T-helper 2 cell treated with Interferon-gamma antibody and Interleukin-4, amounts not matched to agents 5 μg/mL and 100 μg/mL, for 36 hours (primary cell): ENCODE data around the gene FAM149A.

Source experiments
- DNase-seq: peaks from one replicate; pipeline ENCODE4 v3.0.0; 2021; ENCODE audit warnings: low spot score
- H3K27ac Mint-ChIP-seq: one replicate; pipeline ENCODE4 v1.8.0; 2021; ENCODE audit warnings: mild to moderate bottlenecking, mixed read lengths
- H3K27me3 Mint-ChIP-seq: one replicate; pipeline ENCODE4 v1.8.0; 2021; ENCODE audit warnings: low read depth, mixed read lengths
- H3K36me3 Mint-ChIP-seq: one replicate; pipeline ENCODE4 v1.8.0; 2021; ENCODE audit warnings: low read depth, mixed read lengths
- H3K4me1 Mint-ChIP-seq: one replicate; pipeline ENCODE4 v1.8.0; 2021; ENCODE audit warnings: low read depth, mixed read lengths
- H3K4me3 Mint-ChIP-seq: one replicate; pipeline ENCODE4 v1.8.0; 2022; ENCODE audit warnings: mild to moderate bottlenecking, moderate library complexity, mixed read lengths
- H3K9me3 Mint-ChIP-seq: one replicate; pipeline ENCODE4 v1.8.0; 2021; ENCODE audit warnings: mixed read lengths

Gene FAM149A

GRCh38 chr4:186128842-186129241 lies 24.3 kb downstream of the FAM149A start:
- no peak for DNase-seq
- Mint-ChIP-seq H3K27me3 (peaks cover 5% of the 10 kb centered on the region), H3K36me3 (no peaks in the 10 kb centered on the region), H3K9me3 (no peaks in the 10 kb centered on the region), H3K4me3 (no peak overlapping the region), H3K27ac (no peak overlapping the region), H3K4me1 (peaks cover 8% of the 10 kb centered on the region)

- Mint-ChIP-seq H3K27ac (no peak overlapping the region), H3K9me3 (no peaks in the 10 kb centered on the region)
Observed at GRCh38 chr4:186131935-186132334, 27.4 kb downstream of the FAM149A start.

DNA sequence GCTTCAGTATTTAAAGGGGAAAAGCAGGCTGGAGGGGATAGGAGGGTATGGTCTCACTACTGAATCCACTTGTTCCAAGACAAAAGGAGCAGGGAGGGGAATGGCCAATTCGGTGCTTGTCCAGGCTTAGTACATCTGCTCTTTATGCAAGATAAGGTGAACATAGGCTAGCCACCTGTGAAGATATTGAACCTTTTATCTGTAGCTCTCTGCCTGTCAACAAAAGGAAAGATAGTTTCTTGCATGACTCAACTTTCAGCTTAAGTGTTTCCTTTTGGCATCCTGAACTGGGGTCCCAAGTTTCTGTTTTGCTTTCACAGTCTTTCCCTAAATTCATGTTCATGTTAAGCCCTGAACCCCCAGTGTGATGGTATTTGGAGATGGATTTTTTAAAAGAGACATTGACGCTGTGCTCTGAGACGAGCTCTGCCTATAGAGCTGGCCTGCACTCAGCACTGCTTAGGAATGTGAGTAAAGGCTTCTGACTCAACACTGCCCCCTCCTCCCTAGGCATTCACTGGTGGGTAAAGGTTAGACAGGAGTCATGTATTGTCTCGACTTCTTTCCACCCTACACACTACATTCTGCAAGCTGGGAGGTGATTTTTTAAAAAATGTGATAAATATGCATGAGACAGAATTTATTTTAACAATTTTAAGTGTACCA lies 28.2 kb downstream of the FAM149A start:
- H3K27me3 Mint-ChIP-seq: peaks cover 5% of the 10 kb centered on the region
- no peak overlapping the region for H3K4me3 Mint-ChIP-seq
- peaks cover 10% of the 10 kb centered on the region for H3K4me1 Mint-ChIP-seq
- no peaks in the 10 kb centered on the region for H3K9me3 Mint-ChIP-seq
- H3K27ac Mint-ChIP-seq: no peak overlapping the region
- no peaks in the 10 kb centered on the region for H3K36me3 Mint-ChIP-seq
- DNase-seq: no peak

More at GRCh38 chr4:186131935-186132334, 27.4 kb downstream of the FAM149A start:
- Mint-ChIP-seq H3K4me1 (peaks cover 10% of the 10 kb centered on the region), H3K27me3 (peaks cover 5% of the 10 kb centered on the region), H3K4me3 (no peak overlapping the region), H3K36me3 (no peaks in the 10 kb centered on the region)
- no peak for DNase-seq

GRCh38 chr4:186134257-186134656 lies 29.8 kb downstream of the FAM149A start:
- Mint-ChIP-seq H3K9me3 (no peaks in the 10 kb centered on the region), H3K4me1 (peaks cover 10% of the 10 kb centered on the region), H3K36me3 (no peaks in the 10 kb centered on the region), H3K4me3 (peak overlapping the region; percentile 3), H3K27ac (no peak overlapping the region), H3K27me3 (peaks cover 8% of the 10 kb centered on the region)
- no peak for DNase-seq

DNA sequence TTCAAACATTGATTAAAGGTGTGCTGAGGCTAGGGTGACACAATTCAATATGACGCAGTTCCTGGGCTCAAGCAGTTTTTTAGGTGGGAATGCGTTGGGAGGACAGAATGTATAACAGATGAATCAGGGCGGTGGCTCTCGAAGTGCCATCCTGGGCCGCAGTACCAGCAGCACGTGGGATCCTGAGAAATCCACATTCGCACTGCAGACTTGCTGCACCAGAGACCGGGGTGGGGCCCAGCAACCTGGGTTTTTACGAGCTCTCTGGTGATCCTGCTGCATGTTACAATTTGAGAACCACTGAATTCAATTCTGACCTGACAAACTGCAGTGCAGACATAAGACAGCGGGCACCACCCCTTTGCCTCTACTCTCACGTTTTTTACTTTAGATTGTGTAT lies 30.4 kb downstream of the FAM149A start:
- H3K4me1 Mint-ChIP-seq: peaks cover 10% of the 10 kb centered on the region
- DNase-seq: no peak
- H3K9me3 Mint-ChIP-seq: no peaks in the 10 kb centered on the region
- no peaks in the 10 kb centered on the region for H3K36me3 Mint-ChIP-seq
- no peak overlapping the region for H3K4me3 Mint-ChIP-seq
- H3K27me3 Mint-ChIP-seq: peaks cover 8% of the 10 kb centered on the region
- H3K27ac Mint-ChIP-seq: no peak overlapping the region

DNA sequence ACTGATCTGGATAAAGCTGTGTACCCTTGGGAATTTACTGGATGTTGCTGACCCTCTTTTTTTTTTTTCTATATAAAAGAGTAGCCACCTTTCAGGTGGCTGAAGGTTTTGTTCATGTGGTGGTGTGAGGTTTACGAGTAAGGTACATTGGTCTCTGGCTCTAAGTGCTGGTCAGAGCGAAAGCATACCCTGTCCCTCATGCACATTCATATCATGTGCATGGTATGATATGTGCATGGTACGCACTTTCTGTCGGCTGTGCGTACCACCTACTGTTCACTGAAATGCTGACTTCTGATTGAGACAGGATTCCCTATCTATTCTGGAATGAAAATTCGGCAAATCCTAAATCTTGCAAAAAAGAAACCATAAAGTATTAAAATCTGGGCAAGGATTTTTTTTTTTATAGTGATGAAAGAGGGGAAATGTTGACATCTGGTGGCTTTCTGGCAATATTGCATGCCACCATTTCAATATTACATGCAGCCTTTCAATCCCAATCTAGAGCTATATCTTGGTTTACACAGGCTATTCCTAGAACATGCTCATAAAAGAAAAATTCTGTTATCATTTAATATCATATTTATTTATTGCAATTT lies 32.8 kb downstream of the FAM149A start:
- DNase-seq: no peak
- H3K36me3 Mint-ChIP-seq: no peaks in the 10 kb centered on the region
- H3K27ac Mint-ChIP-seq: no peak overlapping the region

DNA sequence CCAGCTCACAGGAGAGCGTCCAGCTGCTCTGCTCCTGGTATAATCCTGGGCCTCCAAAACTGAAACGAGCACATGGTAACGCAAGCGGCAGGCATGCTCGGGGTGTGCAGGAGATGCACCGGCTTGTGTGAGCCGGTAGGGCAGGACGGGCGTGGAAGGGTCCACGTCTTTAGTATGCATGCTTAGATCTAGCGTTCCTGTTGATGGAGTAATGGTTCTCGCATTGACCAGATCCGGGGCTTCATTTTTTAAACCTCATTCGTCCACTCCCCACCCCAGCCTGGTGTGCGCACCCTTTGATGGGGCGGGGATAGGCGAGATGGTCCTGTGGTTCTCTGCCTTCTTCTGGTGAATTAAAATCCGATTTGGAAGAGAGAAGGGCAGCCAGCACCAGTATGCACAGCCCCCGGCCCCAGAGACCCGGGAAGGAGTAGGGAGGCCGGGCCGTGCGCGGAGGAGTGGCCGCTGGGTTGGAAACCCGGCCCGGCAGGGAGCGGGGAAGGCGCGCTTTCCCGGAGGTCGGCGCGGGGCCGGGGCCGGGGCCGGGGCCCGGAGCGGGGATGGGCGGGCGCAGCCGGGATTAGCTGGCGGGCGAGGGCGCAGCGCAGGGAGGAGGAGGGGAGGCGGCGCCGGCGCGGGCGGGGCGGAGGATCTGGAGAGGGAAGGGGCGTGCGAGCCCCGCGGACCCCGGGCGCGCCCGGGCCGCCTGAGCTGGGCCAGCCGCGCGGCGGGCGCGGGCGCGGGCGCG lies 39.9 kb downstream of the FAM149A start:
- peaks cover 61% of the 10 kb centered on the region for H3K27me3 Mint-ChIP-seq
- no peaks in the 10 kb centered on the region for H3K9me3 Mint-ChIP-seq
- H3K4me3 Mint-ChIP-seq: peak overlapping the region; percentile 80
- H3K4me1 Mint-ChIP-seq: peaks cover 7% of the 10 kb centered on the region
- no peaks in the 10 kb centered on the region for H3K36me3 Mint-ChIP-seq
- DNase-seq: no peak
- H3K27ac Mint-ChIP-seq: no peak overlapping the region

More for the DNA sequence above, 32.8 kb downstream of the FAM149A start:
- Mint-ChIP-seq H3K27me3 (peaks cover 18% of the 10 kb centered on the region), H3K4me1 (peaks cover 9% of the 10 kb centered on the region), H3K4me3 (no peak overlapping the region), H3K9me3 (no peaks in the 10 kb centered on the region)

- DNase-seq: peak; percentile 22
- Mint-ChIP-seq H3K9me3 (no peaks in the 10 kb centered on the region), H3K27me3 (peaks cover 61% of the 10 kb centered on the region), H3K4me1 (peaks cover 7% of the 10 kb centered on the region), H3K27ac (no peak overlapping the region), H3K36me3 (no peaks in the 10 kb centered on the region), H3K4me3 (peak overlapping the region; percentile 74)
Observed at GRCh38 chr4:186144946-186145569, 40.6 kb downstream of the FAM149A start.

- no peaks in the 10 kb centered on the region for H3K36me3 Mint-ChIP-seq
- no peak overlapping the region for H3K27ac Mint-ChIP-seq
- peaks cover 7% of the 10 kb centered on the region for H3K4me1 Mint-ChIP-seq
- no peak overlapping the region for H3K4me3 Mint-ChIP-seq
- H3K9me3 Mint-ChIP-seq: no peaks in the 10 kb centered on the region
- no peak for DNase-seq
- peaks cover 60% of the 10 kb centered on the region for H3K27me3 Mint-ChIP-seq
Observed at GRCh38 chr4:186146458-186146857, 42.0 kb downstream of the FAM149A start.

- Mint-ChIP-seq H3K27me3 (peaks cover 47% of the 10 kb centered on the region), H3K9me3 (no peaks in the 10 kb centered on the region), H3K4me1 (peaks cover 7% of the 10 kb centered on the region), H3K27ac (no peak overlapping the region), H3K4me3 (no peak overlapping the region), H3K36me3 (no peaks in the 10 kb centered on the region)
- no peak for DNase-seq
Observed at GRCh38 chr4:186148336-186148975, 44.0 kb downstream of the FAM149A start.

DNA sequence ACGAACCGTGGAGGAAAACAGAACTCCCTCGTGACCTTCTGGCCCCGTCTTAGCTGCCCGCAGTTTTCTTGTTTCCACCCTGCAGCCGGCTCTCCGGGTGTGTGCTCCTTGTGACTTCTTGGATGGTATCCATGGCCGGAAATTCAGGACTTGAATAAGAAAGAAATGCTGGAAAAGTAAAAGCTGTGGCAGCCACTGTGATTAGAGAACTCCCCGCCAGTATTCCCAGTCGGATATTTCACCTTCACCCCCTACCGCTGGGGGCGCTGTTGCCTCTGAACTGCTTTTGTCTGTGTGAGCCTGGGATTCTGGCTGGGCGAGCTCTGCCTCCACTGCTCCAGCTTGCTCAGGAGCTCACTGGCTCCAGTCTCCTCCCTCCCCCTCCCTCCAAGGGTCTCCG lies 45.4 kb downstream of the FAM149A start:
- Mint-ChIP-seq H3K9me3 (no peaks in the 10 kb centered on the region), H3K4me1 (peaks cover 3% of the 10 kb centered on the region), H3K27ac (no peak overlapping the region), H3K36me3 (no peaks in the 10 kb centered on the region), H3K27me3 (peaks cover 39% of the 10 kb centered on the region), H3K4me3 (no peak overlapping the region)
- no peak for DNase-seq

DNA sequence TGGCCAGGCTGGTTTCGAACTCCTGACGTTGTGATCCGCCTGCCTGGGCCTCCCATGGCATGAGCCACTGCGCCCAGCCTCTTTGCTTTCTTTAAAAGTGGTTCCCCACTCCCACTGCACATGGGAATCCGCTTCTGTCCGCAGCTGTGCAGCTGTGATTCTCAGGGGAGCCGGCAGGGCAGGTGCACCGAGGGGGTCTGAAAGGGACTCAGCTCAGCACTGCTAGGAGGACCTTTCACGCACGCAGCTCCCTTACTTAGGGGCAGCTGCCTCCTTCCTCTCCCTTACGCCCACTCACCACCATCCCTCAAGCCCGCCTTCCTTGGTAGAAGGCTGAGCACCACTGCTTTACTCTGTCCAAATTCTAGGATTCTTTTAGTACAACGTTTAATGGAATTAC lies 46.4 kb downstream of the FAM149A start:
- no peak for DNase-seq
- Mint-ChIP-seq H3K27ac (no peak overlapping the region), H3K9me3 (no peaks in the 10 kb centered on the region), H3K36me3 (no peaks in the 10 kb centered on the region), H3K27me3 (peaks cover 30% of the 10 kb centered on the region), H3K4me3 (no peak overlapping the region), H3K4me1 (peaks cover 5% of the 10 kb centered on the region)

- H3K27me3 Mint-ChIP-seq: peaks cover 24% of the 10 kb centered on the region
- peaks cover 5% of the 10 kb centered on the region for H3K4me1 Mint-ChIP-seq
- no peaks in the 10 kb centered on the region for H3K9me3 Mint-ChIP-seq
- no peak overlapping the region for H3K27ac Mint-ChIP-seq
- no peak for DNase-seq
- H3K36me3 Mint-ChIP-seq: no peaks in the 10 kb centered on the region
- H3K4me3 Mint-ChIP-seq: no peak overlapping the region
Observed at GRCh38 chr4:186151499-186151898, 47.0 kb downstream of the FAM149A start.
